DMS 273 treated with DMSO at 0.1 percent for 48 hours (cell line): Measurements from ENCODE around the gene KRT76.

Experiments
- DNase-seq: peaks from one replicate; lab custom pipeline; 2025; lab: John Stamatoyannopoulos, UW

KRT76 gene

GRCh38 chr12:52776913-52777395 lies at the start of gene KRT76:
KRT76 (minus strand) TSS chr12:52777345; CDS start chr12:52777291, 54 bp downstream.
- no peak for DNase-seq

GRCh38 chr12:52825961-52826360 lies 48.8 kb upstream of the KRT76 start:
- DNase-seq, result no peak

GRCh38 chr12:52824741-52825410 lies 47.7 kb upstream of the KRT76 start:
- DNase-seq, result no peak

GRCh38 chr12:52823761-52824450 lies 46.8 kb upstream of the KRT76 start:
- no peak for DNase-seq

GRCh38 chr12:52822771-52823510 lies 45.8 kb upstream of the KRT76 start:
- no peak for DNase-seq

GRCh38 chr12:52821826-52822660 lies 44.9 kb upstream of the KRT76 start:
- DNase-seq, result no peak

DNA sequence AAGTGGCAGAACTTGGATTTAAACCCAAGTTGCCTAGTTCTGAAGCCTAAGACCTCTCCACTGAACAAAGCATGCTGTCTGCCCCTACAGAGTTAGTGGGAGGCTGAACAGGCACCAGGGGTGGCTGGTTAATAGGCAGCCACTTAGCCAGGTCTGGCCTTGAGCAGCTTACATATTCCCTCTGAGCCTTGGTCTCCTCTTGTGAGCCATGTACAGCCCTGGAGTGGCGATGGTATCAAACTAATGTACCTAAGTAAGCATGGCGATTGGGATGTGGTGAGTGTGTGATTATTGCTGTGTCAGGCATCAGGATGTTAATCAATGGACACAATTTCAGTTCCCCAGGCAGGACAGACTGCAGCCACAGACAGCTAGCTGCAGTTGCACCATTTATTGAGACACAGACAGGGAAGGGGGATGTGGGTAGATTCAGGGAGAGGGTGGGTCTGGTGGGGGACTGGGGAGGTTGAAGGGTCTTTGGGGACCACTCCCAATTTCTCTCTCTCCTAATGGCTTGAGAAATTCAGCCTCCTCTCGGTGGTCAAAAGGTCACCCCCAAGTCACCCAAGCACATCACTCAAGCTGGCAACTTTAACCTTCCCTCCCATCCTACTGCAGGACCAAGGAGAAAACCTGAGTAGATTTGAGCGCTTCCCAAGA lies 44.1 kb upstream of the KRT76 start:
- DNase-seq, result no peak

DNA sequence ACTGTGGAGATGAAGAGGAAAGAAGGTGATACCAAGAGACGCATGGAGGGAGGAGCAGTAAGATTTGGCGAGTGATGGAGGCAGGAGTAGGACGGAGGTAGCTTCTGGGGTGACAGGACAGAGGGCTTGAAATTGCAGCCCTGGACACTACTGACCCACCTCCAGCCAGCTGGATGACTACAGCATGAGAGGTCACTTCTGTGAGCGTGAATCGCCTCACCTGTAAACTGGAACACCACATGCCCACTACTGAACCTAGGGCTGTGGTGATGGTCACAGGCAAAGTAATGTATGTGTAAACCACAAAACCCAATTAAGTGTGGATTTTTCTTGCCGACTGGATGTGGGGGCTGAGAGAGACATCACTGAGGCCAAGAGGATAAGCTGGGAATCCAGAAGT lies 43.4 kb upstream of the KRT76 start:
- no peak for DNase-seq

DNA sequence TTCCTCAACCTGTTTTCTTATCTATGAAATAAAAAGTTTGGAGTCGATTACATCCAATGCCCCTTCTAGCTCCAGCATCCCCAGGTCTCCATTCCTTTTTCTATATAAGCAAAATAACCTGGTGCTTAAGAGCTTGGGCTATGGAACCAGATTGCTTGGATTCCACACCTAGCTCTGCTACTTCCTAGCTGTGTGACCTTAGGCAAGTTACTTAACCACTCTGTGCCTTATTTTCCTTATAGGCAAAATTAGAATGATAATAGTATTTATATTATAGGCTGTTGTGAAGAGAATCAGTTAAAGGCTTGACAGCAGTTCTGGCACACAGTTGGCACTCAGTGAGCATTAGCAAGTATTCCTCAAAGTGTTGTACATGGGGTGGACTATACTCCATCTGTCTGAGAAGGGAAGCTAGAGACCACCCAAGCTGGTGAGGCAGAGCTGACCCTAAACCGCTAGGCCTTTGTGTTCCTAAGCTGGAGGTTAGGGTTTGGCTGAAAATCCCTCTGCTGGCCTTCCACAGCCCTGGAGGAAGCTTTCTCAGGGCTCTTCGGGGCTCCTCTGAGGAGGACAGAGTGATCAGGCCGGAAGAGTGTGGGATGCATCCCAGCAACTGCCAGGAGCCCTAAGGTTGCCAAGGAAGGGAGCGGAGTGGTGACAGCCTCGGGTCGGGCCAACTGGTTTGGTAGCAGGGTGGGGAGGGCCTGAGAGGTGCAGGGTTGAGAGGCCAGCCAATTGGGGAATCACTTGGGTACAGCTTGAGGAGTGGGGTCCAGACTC lies 42.8 kb upstream of the KRT76 start:
- no peak for DNase-seq

- no peak for DNase-seq
Observed at GRCh38 chr12:52818887-52819420, 41.8 kb upstream of the KRT76 start.

- no peak for DNase-seq
Observed at GRCh38 chr12:52818388-52818787, 41.2 kb upstream of the KRT76 start.

GRCh38 chr12:52817699-52818238 lies 40.6 kb upstream of the KRT76 start:
- no peak for DNase-seq

- no peak for DNase-seq
Observed at GRCh38 chr12:52817003-52817698, 40.0 kb upstream of the KRT76 start.

DNA sequence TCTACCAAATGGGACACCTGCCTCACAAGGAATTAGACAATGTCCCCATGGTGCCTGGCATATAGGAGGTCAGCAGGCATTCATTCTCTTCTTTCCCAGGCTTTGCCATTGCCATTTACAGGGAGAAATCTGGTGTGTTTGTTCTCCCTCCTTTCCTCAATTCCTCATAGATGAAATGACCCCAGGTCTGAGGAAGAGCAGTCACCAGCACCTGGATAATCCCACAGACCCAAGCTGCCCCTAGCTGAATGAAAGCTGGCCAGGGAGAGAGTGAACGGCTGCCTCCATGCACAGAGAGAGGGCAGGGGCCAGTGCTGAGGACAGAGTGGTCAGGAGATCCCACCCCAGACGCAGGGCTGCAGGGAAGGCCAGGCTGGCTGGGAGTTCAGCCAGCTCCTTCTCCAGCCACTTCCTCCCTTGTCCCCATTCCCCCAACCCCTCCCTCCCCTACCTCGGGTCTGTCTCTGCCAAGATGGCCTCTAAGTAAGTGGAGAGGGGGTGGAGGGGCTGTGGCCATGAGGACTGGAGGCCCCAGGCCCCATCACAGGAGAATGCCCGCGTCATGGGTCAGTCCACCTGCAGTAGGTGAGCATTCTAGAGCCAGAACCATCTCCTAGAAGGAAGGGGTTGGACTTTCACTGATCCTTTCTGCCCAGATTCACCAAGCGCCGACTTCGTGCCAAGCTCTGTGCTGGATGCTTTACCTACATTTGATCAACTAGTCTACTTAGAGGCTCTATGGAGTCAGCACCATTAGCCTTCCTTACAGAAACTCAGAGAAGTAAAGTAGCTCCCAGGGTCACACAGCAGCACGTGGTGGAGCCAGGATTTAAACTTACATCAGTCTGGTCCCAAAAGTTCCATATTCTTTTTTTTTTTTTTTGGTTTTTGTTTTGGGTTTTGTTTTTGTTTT lies 38.8 kb upstream of the KRT76 start:
- DNase-seq, result no peak

DNA sequence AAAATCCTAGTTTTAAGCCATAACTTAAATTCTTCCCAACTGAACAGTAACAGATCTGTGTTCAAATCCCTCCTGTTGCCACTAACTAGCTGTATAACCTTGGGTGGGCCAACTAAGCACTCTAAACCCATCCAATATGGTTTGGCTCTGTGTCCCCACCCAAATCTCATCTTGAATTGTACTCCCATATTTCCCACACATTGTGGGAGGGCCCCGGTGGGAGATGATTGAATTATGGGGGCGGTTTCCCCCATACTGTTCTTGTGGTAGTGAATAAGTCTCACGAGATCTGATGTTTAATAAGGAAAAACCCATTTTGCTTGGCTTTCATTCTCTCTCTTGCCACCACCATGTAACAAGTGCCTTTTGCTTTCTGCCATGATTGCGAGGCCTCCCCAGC lies 38.0 kb upstream of the KRT76 start:
- no peak for DNase-seq

GRCh38 chr12:52814710-52815155 lies 37.6 kb upstream of the KRT76 start:
- DNase-seq, result no peak

DNA sequence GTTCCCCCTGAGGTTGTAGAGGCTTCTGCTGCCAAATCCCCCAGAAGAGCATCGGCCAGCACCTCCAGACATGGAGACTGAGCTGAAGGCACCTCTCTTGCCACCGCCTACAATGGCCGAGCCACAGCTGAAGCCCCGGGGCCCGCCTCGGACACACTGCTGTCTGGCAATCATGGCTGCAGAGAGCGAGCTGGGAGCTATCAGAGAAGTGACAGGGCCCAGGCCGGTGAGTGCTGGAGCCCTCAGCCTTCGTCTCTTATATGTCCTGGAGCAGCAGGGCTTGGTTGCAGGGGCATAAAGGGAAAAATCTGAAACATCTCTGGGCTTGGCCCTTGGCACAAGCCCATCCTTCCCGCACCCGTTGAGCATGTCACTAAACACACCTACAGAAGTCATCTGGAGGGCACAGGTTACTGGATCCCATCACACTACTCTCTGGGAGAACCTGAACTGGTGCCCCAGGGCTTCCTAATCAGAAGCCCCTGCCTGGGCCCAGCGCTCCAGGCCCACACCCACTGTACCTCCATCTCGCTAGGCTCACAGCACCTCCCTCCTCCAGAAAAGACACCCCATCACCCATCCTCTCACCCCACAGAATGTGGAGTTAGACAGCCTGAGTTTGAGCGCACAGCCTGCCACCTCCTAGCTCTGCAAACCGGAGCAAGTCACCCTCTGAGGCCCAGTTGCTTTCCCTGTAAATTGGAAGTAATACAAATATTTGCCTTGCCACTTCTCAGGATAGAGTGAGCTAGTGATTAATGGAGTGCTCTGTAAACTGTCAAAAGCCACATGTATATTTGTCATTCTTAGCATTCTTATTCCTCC lies 37.0 kb upstream of the KRT76 start, which contains the start of gene KRT4:
Gene KRT4, minus strand, starts transcription at position 232 of the 825 bp plus-strand sequence. Its CDS starts 58 bp downstream, at position 174.
- no peak for DNase-seq
